KMS-11 (cell line): ENCODE data around the gene ZNF516.

Source experiments
- H2AFZ ChIP-seq: fragments of 200-600 bp; sonication (generic); 2 replicates; pipeline ENCODE4 v1.6.1; 2016; ENCODE audit warnings: antibody characterized with exemption, mixed run types, low read depth
- H3K27ac ChIP-seq: fragments of 200-600 bp; sonication (generic); 2 replicates; pipeline ENCODE4 v1.6.1; 2016; ENCODE audit warnings: mild to moderate bottlenecking, mixed run types
- H3K27me3 ChIP-seq: fragments of 200-600 bp; sonication (generic); 2 replicates; pipeline ENCODE4 v1.6.1; 2017; ENCODE audit warnings: mild to moderate bottlenecking, low read depth, mixed run types, moderate library complexity; ENCODE audit not compliant: insufficient read depth
- H3K36me3 ChIP-seq: fragments of 200-600 bp; sonication (generic); 2 replicates; pipeline ENCODE4 v1.6.1; 2017; ENCODE audit warnings: mild to moderate bottlenecking, mixed run types; ENCODE audit not compliant: insufficient read depth
- H3K4me1 ChIP-seq: fragments of 200-600 bp; sonication (generic); 2 replicates; pipeline ENCODE4 v1.6.1; 2016; ENCODE audit warnings: mild to moderate bottlenecking, low read depth, mixed run types; ENCODE audit not compliant: poor library complexity, severe bottlenecking
- H3K4me2 ChIP-seq: fragments of 200-600 bp; sonication (generic); 2 replicates; pipeline ENCODE4 v1.7.0; 2016; ENCODE audit warnings: mild to moderate bottlenecking, mixed run types
- H3K4me3 ChIP-seq: fragments of 200-600 bp; sonication (generic); IDR thresholded peaks from 2 replicates; pipeline ENCODE4 v1.6.1; 2017; ENCODE audit warnings: low read depth, low read length, mixed read lengths; ENCODE audit not compliant: insufficient read depth
- H3K79me2 ChIP-seq: fragments of 200-600 bp; sonication (generic); 2 replicates; pipeline ENCODE4 v1.6.1; 2016; ENCODE audit warnings: low read depth, mixed run types; ENCODE audit not compliant: insufficient read depth
- H3K9ac ChIP-seq: fragments of 200-600 bp; sonication (generic); 2 replicates; pipeline ENCODE4 v1.6.1; 2016; ENCODE audit warnings: mild to moderate bottlenecking, mixed run types
- H4K20me1 ChIP-seq: fragments of 200-600 bp; sonication (generic); 2 replicates; pipeline ENCODE4 v1.6.1; 2016; ENCODE audit warnings: mild to moderate bottlenecking, mixed run types; ENCODE audit not compliant: insufficient read depth
- TF ChIP-seq, protein P1 (sequence below): fragments of 200-600 bp; sonication (generic); conservative IDR thresholded peaks from 2 replicates; pipeline ENCODE4 v1.6.1; 2017; ENCODE audit warnings: low read depth, mild to moderate bottlenecking, antibody characterized with exemption, low read length, moderate library complexity, mixed read lengths

The ZNF516 gene

DNA sequence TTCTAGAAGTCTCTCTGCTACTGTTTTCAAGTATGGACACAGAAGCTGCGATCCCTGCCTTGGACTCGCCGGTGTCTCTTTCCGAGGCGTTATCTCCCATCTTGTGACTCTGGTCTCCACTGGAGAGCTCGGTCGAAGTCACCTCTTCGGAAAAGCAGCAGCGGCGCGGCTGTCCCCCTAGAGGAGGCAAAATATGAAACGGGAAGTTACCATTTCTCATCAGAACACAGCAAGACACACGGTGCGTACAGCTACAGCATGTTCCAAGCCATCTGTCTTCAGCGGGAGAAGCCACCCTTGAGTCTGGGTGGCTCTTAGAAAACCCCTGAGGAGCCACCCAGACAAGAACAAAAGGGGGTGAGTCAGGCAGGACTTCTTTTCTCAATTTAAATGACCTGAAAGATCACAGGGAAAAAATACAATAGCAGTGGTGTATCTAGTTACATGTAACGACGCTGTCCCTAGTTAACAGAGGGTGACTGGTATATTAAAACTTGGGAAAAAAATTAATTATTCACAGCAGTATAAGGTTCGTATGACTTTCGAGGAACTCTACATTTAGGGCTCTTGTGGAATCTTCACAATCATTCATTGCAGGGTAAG lies 114.8 kb downstream of the ZNF516 start:
- Histone ChIP-seq H3K79me2 (no peaks in the 10 kb centered on the region), H3K27ac (no peak overlapping the region), H2AFZ (no peak overlapping the region), H3K27me3 (no peaks in the 10 kb centered on the region), H3K4me2 (no peak overlapping the region), H3K9ac (no peak overlapping the region), H3K36me3 (peaks cover 8% of the 10 kb centered on the region), H3K4me1 (no peaks in the 10 kb centered on the region), H3K4me3 (no peak overlapping the region), H4K20me1 (no peaks in the 10 kb centered on the region)
- TF ChIP-seq, protein P1, sequence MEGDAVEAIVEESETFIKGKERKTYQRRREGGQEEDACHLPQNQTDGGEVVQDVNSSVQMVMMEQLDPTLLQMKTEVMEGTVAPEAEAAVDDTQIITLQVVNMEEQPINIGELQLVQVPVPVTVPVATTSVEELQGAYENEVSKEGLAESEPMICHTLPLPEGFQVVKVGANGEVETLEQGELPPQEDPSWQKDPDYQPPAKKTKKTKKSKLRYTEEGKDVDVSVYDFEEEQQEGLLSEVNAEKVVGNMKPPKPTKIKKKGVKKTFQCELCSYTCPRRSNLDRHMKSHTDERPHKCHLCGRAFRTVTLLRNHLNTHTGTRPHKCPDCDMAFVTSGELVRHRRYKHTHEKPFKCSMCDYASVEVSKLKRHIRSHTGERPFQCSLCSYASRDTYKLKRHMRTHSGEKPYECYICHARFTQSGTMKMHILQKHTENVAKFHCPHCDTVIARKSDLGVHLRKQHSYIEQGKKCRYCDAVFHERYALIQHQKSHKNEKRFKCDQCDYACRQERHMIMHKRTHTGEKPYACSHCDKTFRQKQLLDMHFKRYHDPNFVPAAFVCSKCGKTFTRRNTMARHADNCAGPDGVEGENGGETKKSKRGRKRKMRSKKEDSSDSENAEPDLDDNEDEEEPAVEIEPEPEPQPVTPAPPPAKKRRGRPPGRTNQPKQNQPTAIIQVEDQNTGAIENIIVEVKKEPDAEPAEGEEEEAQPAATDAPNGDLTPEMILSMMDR, result no peak

DNA sequence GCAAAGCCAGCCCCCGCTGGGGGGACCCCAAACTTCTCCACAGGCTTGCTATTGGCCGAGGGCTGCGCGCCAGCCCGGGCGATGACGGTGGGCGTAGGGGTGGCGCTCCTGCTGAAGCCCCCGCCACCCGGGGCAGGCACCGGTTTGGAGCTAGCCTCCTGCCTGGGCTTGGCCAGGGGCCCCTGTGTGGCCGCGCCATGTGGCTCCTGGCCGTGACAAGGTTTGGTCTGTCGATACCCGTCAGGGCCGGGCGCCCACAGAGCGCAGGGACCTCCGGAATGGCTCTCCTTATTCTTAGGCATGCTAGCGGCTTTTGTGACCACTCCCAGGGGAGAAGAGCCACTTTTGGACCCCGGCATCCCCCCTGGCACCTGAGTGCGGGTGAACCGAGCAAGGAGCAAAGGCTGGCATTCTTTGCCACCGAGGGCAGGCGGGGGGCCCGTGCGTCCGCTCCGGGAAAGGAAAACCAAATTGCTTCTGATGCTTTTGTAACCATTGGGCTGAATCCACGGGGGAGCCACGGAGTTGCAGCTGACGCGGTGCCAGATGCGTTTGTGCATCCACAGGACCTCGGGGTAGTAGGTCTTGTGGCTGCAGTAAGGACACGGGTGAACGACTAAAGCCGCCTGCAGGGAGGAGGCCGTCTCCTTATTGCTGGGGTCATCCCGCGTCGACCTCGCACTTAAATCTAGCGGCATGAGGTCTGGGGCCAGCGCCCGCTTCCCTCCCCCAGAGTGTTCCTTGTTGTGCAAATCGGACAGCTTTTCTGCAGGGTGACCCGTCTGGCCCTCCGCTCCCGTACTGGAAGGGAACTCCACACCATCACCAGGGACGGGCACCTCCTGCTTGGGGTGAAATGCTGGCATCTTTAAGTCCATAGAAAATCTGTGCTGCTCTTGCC lies 115.6 kb downstream of the ZNF516 start:
- Histone ChIP-seq H4K20me1 (no peaks in the 10 kb centered on the region), H3K79me2 (no peaks in the 10 kb centered on the region), H3K27ac (no peak overlapping the region), H3K4me1 (no peaks in the 10 kb centered on the region), H3K27me3 (no peaks in the 10 kb centered on the region), H3K9ac (no peak overlapping the region), H3K4me2 (no peak overlapping the region), H2AFZ (no peak overlapping the region), H3K36me3 (peaks cover 8% of the 10 kb centered on the region), H3K4me3 (no peak overlapping the region)
- TF ChIP-seq, protein P1, result no peak

DNA sequence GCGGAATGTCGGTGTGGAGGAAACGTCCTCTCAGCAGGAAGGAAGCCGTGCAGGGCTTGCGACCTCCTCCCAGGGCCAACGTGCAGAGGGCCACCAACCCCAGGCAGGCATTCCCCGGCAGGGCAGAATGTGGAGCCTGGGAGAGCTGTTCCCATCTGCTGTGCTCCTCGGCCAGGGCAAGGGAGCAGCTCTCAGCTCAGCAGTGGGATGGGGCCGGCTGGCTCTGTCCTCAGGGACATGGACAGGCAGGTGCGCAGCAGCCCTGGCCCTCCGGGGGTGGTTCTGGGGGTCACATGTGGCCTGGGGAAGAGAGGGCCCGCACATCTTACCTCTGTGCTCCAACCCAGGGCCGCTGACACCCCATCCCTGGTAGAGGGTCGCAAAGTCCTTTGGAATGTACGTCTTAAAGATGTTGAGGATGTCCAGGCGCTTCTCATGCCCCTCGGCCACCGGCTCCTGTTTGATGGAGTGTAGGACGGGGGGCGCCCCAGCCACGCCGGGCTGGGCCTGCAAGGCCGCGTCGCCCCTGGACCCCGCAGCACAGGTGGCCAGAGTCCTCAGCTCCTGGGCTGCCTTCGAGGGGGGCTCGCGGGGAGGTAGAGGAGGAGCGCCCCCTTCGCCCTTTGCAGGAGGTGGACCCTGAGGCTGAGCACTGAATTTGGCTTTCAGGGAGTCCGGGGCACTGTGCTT lies 116.4 kb downstream of the ZNF516 start:
- H3K27me3 ChIP-seq, result no peaks in the 10 kb centered on the region
- no peaks in the 10 kb centered on the region for H4K20me1 ChIP-seq
- no peak overlapping the region for H2AFZ ChIP-seq
- peaks cover 8% of the 10 kb centered on the region for H3K36me3 ChIP-seq
- no peaks in the 10 kb centered on the region for H3K4me1 ChIP-seq
- no peaks in the 10 kb centered on the region for H3K79me2 ChIP-seq
- no peak overlapping the region for H3K4me2 ChIP-seq
- no peak overlapping the region for H3K4me3 ChIP-seq
- TF ChIP-seq, protein P1, result no peak
- no peak overlapping the region for H3K27ac ChIP-seq
- H3K9ac ChIP-seq, result no peak overlapping the region

DNA sequence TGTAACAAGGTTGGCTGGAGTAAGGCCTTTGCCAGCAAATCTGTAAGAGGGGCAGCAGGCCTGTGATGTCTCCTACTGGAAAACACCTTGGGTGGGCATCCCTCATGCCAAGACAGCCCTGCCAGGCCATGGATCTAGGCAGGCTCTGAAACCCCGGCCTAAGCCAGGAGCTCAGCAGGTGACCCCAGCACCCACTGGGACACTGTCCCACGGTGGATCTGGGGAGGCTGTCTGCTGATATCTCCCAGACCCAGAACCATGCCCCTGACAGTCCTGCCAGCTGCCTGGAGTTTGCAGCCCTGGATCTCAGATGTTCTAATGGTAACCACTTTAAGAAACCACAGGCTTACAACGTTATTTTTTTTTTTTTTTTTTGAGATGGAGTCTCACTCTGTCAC lies 117.7 kb downstream of the ZNF516 start:
- no peaks in the 10 kb centered on the region for H3K27me3 ChIP-seq
- no peak overlapping the region for H3K4me2 ChIP-seq
- no peaks in the 10 kb centered on the region for H3K4me1 ChIP-seq
- H2AFZ ChIP-seq, result no peak overlapping the region
- H3K36me3 ChIP-seq, result peaks cover 8% of the 10 kb centered on the region
- no peak overlapping the region for H3K9ac ChIP-seq
- H3K27ac ChIP-seq, result no peak overlapping the region
- TF ChIP-seq, protein P1, result no peak
- H3K4me3 ChIP-seq, result no peak overlapping the region
- H3K79me2 ChIP-seq, result no peaks in the 10 kb centered on the region
- H4K20me1 ChIP-seq, result no peaks in the 10 kb centered on the region
